HCT116 (cell line): ENCODE results near the gene AKT3. TPM values are rescaled to one million over a fixed set of nuclear protein-coding genes. Genes with fewer than 3 reads are reported as not detected.

ENCODE experiments used
- ATAC-seq: fragments of 200-7000 bp; cut with Tn5 transposase; 2 replicates; pipeline ENCODE4 v1.9.1; 2020; ENCODE audit warnings: mild to moderate bottlenecking, moderate library complexity
- BruUV-seq: library from RNA; stranded (reverse); fragments of 400-500 nt; replicated peaks from 2 replicates; lab custom pipeline; 2021; lab: Mats Ljungman, UMichigan
- CTCF ChIA-PET: fragments of 300-600 bp; sonication (Branson Sonifier 250); formaldehyde crosslinking; loops from one replicate; lab custom pipeline; 2021; ENCODE audit warnings: antibody characterized with exemption; lab: Charles Lee
- POLR2A ChIA-PET: fragments of 300-600, 350-600 bp; sonication (Branson Sonifier 250); formaldehyde crosslinking; loops from one replicate; lab custom pipeline; 2021; ENCODE audit warnings: antibody characterized with exemption; lab: Charles Lee
- RAD21 ChIA-PET, 2 experiments: fragments of 300-600 bp; sonication (Branson Sonifier 250); formaldehyde crosslinking; loops; one replicate each; lab custom pipeline; 2023; ENCODE audit warnings: low total read pairs in 2 of 2; ENCODE audit not compliant: uncharacterized antibody in 2 of 2, unreplicated experiment in 2 of 2, low non-redundant PET in 1 of 2; lab: Charles Lee
- DNase-seq: peaks from one replicate; pipeline ENCODE4 v3.0.0-alpha.2; 2010; ENCODE audit warnings: low read depth, low spot score
- H2AFZ ChIP-seq: fragments of 200-600 bp; shearing (Covaris generic), sonication (generic); 2 replicates; pipeline ENCODE4 v1.6.1; 2017; ENCODE audit warnings: low read depth, mixed run types, mixed read lengths, antibody characterized with exemption, low read length; ENCODE audit not compliant: poor library complexity, severe bottlenecking
- H3K27ac ChIP-seq: 2 replicates; pipeline ENCODE4 v1.5.1; 2012; ENCODE audit warnings: low read depth, low read length
- H3K27me3 ChIP-seq: fragments of 200-600 bp; sonication (generic); 2 replicates; pipeline ENCODE4 v1.6.1; 2016; ENCODE audit warnings: mixed run types, low read length, mixed read lengths; ENCODE audit not compliant: insufficient read depth
- H3K36me3 ChIP-seq, 2 experiments: fragments of 200-500 bp in 1 of 2; fragments of 200-600 bp in 1 of 2; sonication (Bioruptor generic) in 1 of 2; sonication (generic) in 1 of 2; 2 replicates each; pipeline versions ENCODE4 v1.5.1 to v1.6.1; 2014 to 2016; ENCODE audit warnings: low read length in 2 of 2, inconsistent platforms in 1 of 2, mixed read lengths in 1 of 2, mixed run types in 1 of 2; ENCODE audit not compliant: insufficient read depth in 2 of 2, control insufficient read depth in 1 of 2
- H3K4me1 ChIP-seq, 2 experiments: fragments of 200-600 bp in 1 of 2; sonication (generic) in 1 of 2; 2 replicates each; pipeline versions ENCODE4 v1.5.1 to v1.6.1; 2012 to 2017; ENCODE audit warnings: low read length in 2 of 2, inconsistent platforms in 1 of 2, mild to moderate bottlenecking in 1 of 2, mixed read lengths in 1 of 2, mixed run types in 1 of 2, moderate library complexity in 1 of 2; ENCODE audit not compliant: insufficient read depth in 2 of 2, control insufficient read depth in 1 of 2
- H3K4me2 ChIP-seq: fragments of 200-600 bp; sonication (generic); 2 replicates; pipeline ENCODE4 v1.6.1; 2017; ENCODE audit warnings: mixed run types, low read length, mixed read lengths
- H3K4me3 ChIP-seq, 2 experiments: fragments of 200-600 bp in 1 of 2; sonication (generic) in 1 of 2; replicated peaks in 1 of 2; 2 replicates each; pipeline ENCODE4 v1.5.1; 2011 to 2016; ENCODE audit warnings: low read length in 2 of 2, control low read depth in 1 of 2, low read depth in 1 of 2, mild to moderate bottlenecking in 1 of 2, mixed read lengths in 1 of 2, mixed run types in 1 of 2
- H3K79me2 ChIP-seq: fragments of 200-600 bp; sonication (generic); 2 replicates; pipeline ENCODE4 v1.6.1; 2017; ENCODE audit warnings: mild to moderate bottlenecking, mixed run types, low read length, moderate library complexity, mixed read lengths; ENCODE audit not compliant: insufficient read depth
- H3K9ac ChIP-seq: fragments of 200-600 bp; sonication (generic); 2 replicates; pipeline ENCODE4 v1.6.1; 2016; ENCODE audit warnings: low read length, mixed read lengths
- H3K9me2 ChIP-seq: fragments of 200-600 bp; sonication (generic), shearing (Covaris generic); 2 replicates; pipeline ENCODE4 v1.6.1; 2017; ENCODE audit warnings: mixed run types, mild to moderate bottlenecking, moderate library complexity; ENCODE audit not compliant: insufficient read depth
- H3K9me3 ChIP-seq, 2 experiments: fragments of 200-500 bp in 1 of 2; fragments of 200-600 bp in 1 of 2; sonication (Bioruptor generic) in 1 of 2; sonication (generic) in 1 of 2; 2 replicates each; pipeline ENCODE4 v1.6.1; 2014 to 2017; ENCODE audit warnings: low read length in 2 of 2, mixed read lengths in 2 of 2, inconsistent platforms in 1 of 2, low read depth in 1 of 2, mild to moderate bottlenecking in 1 of 2, mixed run types in 1 of 2, moderate library complexity in 1 of 2; ENCODE audit not compliant: control insufficient read depth in 1 of 2, insufficient read depth in 1 of 2
- H4K20me1 ChIP-seq: fragments of 200-600 bp; sonication (generic), shearing (Covaris generic); 2 replicates; pipeline ENCODE4 v1.6.1; 2017; ENCODE audit warnings: mixed run types, mild to moderate bottlenecking, moderate library complexity; ENCODE audit not compliant: insufficient read depth
- CBX3 ChIP-seq: IDR thresholded peaks from 2 replicates; pipeline ENCODE4 v1.6.1; 2012; ENCODE audit warnings: low read depth
- CEBPB ChIP-seq: IDR thresholded peaks from 2 replicates; pipeline ENCODE4 v1.6.1; 2012; ENCODE audit warnings: low read depth
- CTCF ChIP-seq, 3 experiments: fragments of 200-600 bp in 1 of 3; sonication (generic) in 1 of 3; IDR thresholded peaks in 2 of 3; conservative IDR thresholded peaks in 1 of 3; 2 replicates each; pipeline ENCODE4 v1.5.1; 2012 to 2017; ENCODE audit warnings: low read depth in 2 of 3, low read length in 2 of 3, antibody characterized with exemption in 1 of 3, borderline replicate concordance in 1 of 3, control low read depth in 1 of 3, mild to moderate bottlenecking in 1 of 3, mixed read lengths in 1 of 3, mixed run types in 1 of 3, moderate library complexity in 1 of 3; ENCODE audit not compliant: insufficient read depth in 1 of 3
- EGR1 ChIP-seq: IDR thresholded peaks from 2 replicates; pipeline ENCODE4 v1.6.1; 2012; ENCODE audit warnings: low read depth
- ELF1 ChIP-seq: IDR thresholded peaks from 2 replicates; pipeline ENCODE4 v1.6.1; 2012; ENCODE audit warnings: low read depth, borderline replicate concordance
- EZH2 ChIP-seq: fragments of 200-600 bp; sonication (generic); IDR thresholded peaks from 2 replicates; pipeline ENCODE4 v1.6.1; 2017; ENCODE audit warnings: antibody characterized with exemption, mixed run types
- EZH2phosphoT487 ChIP-seq: fragments of 200-600 bp; IDR thresholded peaks from 2 replicates; pipeline ENCODE4 v1.6.1; 2018; ENCODE audit warnings: antibody characterized with exemption, borderline replicate concordance
- JUND ChIP-seq: IDR thresholded peaks from 2 replicates; pipeline ENCODE4 v1.6.1; 2012
- POLR2A ChIP-seq: IDR thresholded peaks from 2 replicates; pipeline ENCODE4 v1.7.0; 2011; ENCODE audit warnings: borderline replicate concordance; ENCODE audit not compliant: insufficient read depth, insufficient read length; ENCODE audit errors: extremely low read depth
- POLR2AphosphoS5 ChIP-seq: IDR thresholded peaks from 2 replicates; pipeline ENCODE4 v1.6.1; 2011; ENCODE audit warnings: mild to moderate bottlenecking, low read depth, low read length, moderate library complexity
- REST ChIP-seq: IDR thresholded peaks from 2 replicates; pipeline ENCODE4 v1.6.1; 2012; ENCODE audit warnings: low read depth
- SIN3A ChIP-seq: IDR thresholded peaks from 2 replicates; pipeline ENCODE4 v1.6.1; 2012; ENCODE audit warnings: low read depth
- SP1 ChIP-seq: IDR thresholded peaks from 2 replicates; pipeline ENCODE4 v1.6.1; 2012; ENCODE audit warnings: low read depth
- SRF ChIP-seq: IDR thresholded peaks from 2 replicates; pipeline ENCODE4 v1.6.1; 2012; ENCODE audit warnings: low read depth
- TCF7L2 ChIP-seq: IDR thresholded peaks from 2 replicates; pipeline ENCODE4 v1.7.0; 2011; ENCODE audit warnings: borderline replicate concordance, inconsistent platforms; ENCODE audit not compliant: insufficient read depth, insufficient read length; ENCODE audit errors: extremely low read depth
- ZBTB33 ChIP-seq: IDR thresholded peaks from 2 replicates; pipeline ENCODE4 v1.6.1; 2011; ENCODE audit warnings: mild to moderate bottlenecking, low read length, moderate library complexity; ENCODE audit not compliant: insufficient replicate concordance; ENCODE audit errors: extremely low read depth
- ZFX ChIP-seq: fragments of 450-650 bp; IDR thresholded peaks from 2 replicates; pipeline ENCODE4 v1.6.1; 2017
- intact Hi-C: fragments of 100-400 bp; cut with micrococcal nuclease; formaldehyde crosslinking; loops from 2 replicates; pipeline ENCODE4 v1.10.0; 2022
- total RNA-seq: library from RNA; stranded (reverse); gene quantifications from one replicate; pipeline ENCODE4 v1.2.1, GENCODE V29; 2021; ENCODE audit not compliant: unreplicated experiment
- TF ChIP-seq, protein P1 (sequence below): IDR thresholded peaks from 2 replicates; pipeline ENCODE4 v1.6.1; 2012

Gene AKT3
- total RNA-seq, 1 experiment from 2014 or later, result 0.49 TPM

- ATAC-seq (no peak), DNase-seq (no peak)
- intact Hi-C loops, result loop anchor here (1.0 kb wide), 2 partner anchors 404 to 525 kb away; no protein-coding TSS in a partner anchor
- no TSS peak for BruUV-seq
- Histone ChIP-seq H3K27ac (no peak overlapping the region), H3K4me2 (no peak overlapping the region), H3K79me2 (no peaks in the 10 kb centered on the region), H3K27me3 (0 out of 2 replicates have a peak, but pooled peaks cover 11% of the 10 kb centered on the region), H3K9me2 (no peaks in the 10 kb centered on the region), H3K36me3 (no peaks in the 10 kb centered on the region), H2AFZ (no peak overlapping the region), H3K4me1 (no peaks in the 10 kb centered on the region), H3K9me3 (no peaks in the 10 kb centered on the region), H3K4me3 (no peak overlapping the region), H3K9ac (no peak overlapping the region), H4K20me1 (no peaks in the 10 kb centered on the region)
- TF ChIP-seq POLR2AphosphoS5, result no peak
- TF ChIP-seq CTCF (IDR thresholded peaks at IDR 0.05 in 2 of 3, conservative IDR thresholded peaks at IDR 0.05 in 1 of 3; ENCODE audit: borderline replicate concordance in 1 of 3, insufficient read depth in 1 of 3, low read depth in 2 of 3, low read length in 2 of 3), result no peak
- no peak for TF ChIP-seq CBX3
- no peak for TF ChIP-seq REST
- TF ChIP-seq CEBPB, result no peak
- no peak for TF ChIP-seq ZFX
- TF ChIP-seq ELF1, result no peak
- no peak for TF ChIP-seq SRF
- TF ChIP-seq POLR2A, result no peak
- TF ChIP-seq SP1, result no peak
- no peak for TF ChIP-seq JUND
- no peak for TF ChIP-seq ZBTB33
- TF ChIP-seq, protein P1, sequence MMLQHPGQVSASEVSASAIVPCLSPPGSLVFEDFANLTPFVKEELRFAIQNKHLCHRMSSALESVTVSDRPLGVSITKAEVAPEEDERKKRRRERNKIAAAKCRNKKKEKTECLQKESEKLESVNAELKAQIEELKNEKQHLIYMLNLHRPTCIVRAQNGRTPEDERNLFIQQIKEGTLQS, result no peak
- no peak for TF ChIP-seq EZH2phosphoT487
- TF ChIP-seq EZH2, result no peak
- no peak for TF ChIP-seq EGR1
- TF ChIP-seq SIN3A, result no peak
- no peak for TF ChIP-seq TCF7L2
- CTCF ChIA-PET, result interaction anchor here (1.4 to 1.6 kb wide), 2 partner anchors 9 to 10 kb away, joined by 3 read pairs; no protein-coding TSS in a partner anchor
- RAD21 ChIA-PET, result interaction anchor here in 1 of 2 experiments (1.1 kb wide), 1 partner anchor 405 kb away, joined by 3 read pairs; no protein-coding TSS in a partner anchor
- POLR2A ChIA-PET, result no interaction called here
Measured at GRCh38 chr1:243748227-243748626, 101.8 kb downstream of the AKT3 start.
